HepG2 (cell line): Measurements from ENCODE around the gene GPBAR1. TPM values are rescaled to one million over a fixed set of nuclear protein-coding genes. Genes with fewer than 3 reads are reported as not detected.

ENCODE experiments used
- DNMT1 ChIP-seq: sonication (generic); formaldehyde crosslinking; IDR thresholded peaks from 2 replicates; pipeline ENCODE4 v1.5.1; 2020; ENCODE audit warnings: mild to moderate bottlenecking, missing genetic modification reagents
- EP300 ChIP-seq, 3 experiments: sonication (generic) in 1 of 3; formaldehyde crosslinking in 1 of 3; IDR thresholded peaks; 2 replicates each; pipeline versions ENCODE4 v1.5.1 to v1.6.1; 2011 to 2020; ENCODE audit warnings: low read depth in 2 of 3, low read length in 2 of 3, borderline replicate concordance in 1 of 3, improper control_type of control experiment in 1 of 3, mild to moderate bottlenecking in 1 of 3, missing genetic modification reagents in 1 of 3, moderate library complexity in 1 of 3
- GATA4 ChIP-seq: sonication (generic); IDR thresholded peaks from 2 replicates; pipeline ENCODE4 v1.6.1; 2016; ENCODE audit warnings: antibody characterized with exemption, low read depth, borderline replicate concordance
- GFI1 ChIP-seq: sonication (generic); formaldehyde crosslinking; IDR thresholded peaks from 2 replicates; pipeline ENCODE4 v1.5.0; 2020; ENCODE audit warnings: missing genetic modification reagents, mild to moderate bottlenecking, borderline replicate concordance
- KMT2A ChIP-seq: sonication (generic); formaldehyde crosslinking; IDR thresholded peaks from 2 replicates; pipeline ENCODE4 v1.4.0; 2020; ENCODE audit warnings: missing genetic modification reagents
- MTA1 ChIP-seq: sonication (generic); formaldehyde crosslinking; IDR thresholded peaks from 2 replicates; pipeline ENCODE4 v1.4.0; 2020; ENCODE audit warnings: missing genetic modification reagents, mild to moderate bottlenecking, borderline replicate concordance
- MXD4 ChIP-seq: IDR thresholded peaks from 2 replicates; pipeline ENCODE4 v1.6.1; 2016; ENCODE audit warnings: mild to moderate bottlenecking, missing biosample characterization, missing genetic modification reagents
- RARA ChIP-seq: IDR thresholded peaks from 2 replicates; pipeline ENCODE4 v1.6.1; 2016; ENCODE audit warnings: missing genetic modification reagents, missing compliant biosample characterization
- RFXANK ChIP-seq: IDR thresholded peaks from 2 replicates; pipeline ENCODE4 v1.6.1; 2016
- SNAPC5 ChIP-seq: sonication (generic); formaldehyde crosslinking; IDR thresholded peaks from 2 replicates; pipeline ENCODE4 v1.8.1; 2023; ENCODE audit warnings: mild to moderate bottlenecking, missing genetic modification reagents, borderline replicate concordance
- SOX6 ChIP-seq, 2 experiments: fragments of 450-650 bp in 1 of 2; sonication (generic) in 1 of 2; formaldehyde crosslinking in 1 of 2; IDR thresholded peaks; 2 replicates each; pipeline versions ENCODE4 v1.4.0 to v1.6.1; 2017 to 2020; ENCODE audit warnings: antibody characterized with exemption in 1 of 2, mild to moderate bottlenecking in 1 of 2, missing genetic modification reagents in 1 of 2
- SP5 ChIP-seq: IDR thresholded peaks from 2 replicates; pipeline ENCODE4 v1.6.1; 2016; ENCODE audit warnings: low read depth, borderline replicate concordance
- ZBTB3 ChIP-seq: sonication (generic); formaldehyde crosslinking; IDR thresholded peaks from 2 replicates; pipeline ENCODE4 v1.4.0; 2020; ENCODE audit warnings: low read depth, mild to moderate bottlenecking, moderate library complexity, missing genetic modification reagents, borderline replicate concordance
- ZBTB38 ChIP-seq: sonication (generic); formaldehyde crosslinking; IDR thresholded peaks from 2 replicates; pipeline ENCODE4 v1.5.1; 2020; ENCODE audit warnings: mild to moderate bottlenecking, missing genetic modification reagents
- ZBTB8A ChIP-seq: sonication (generic); formaldehyde crosslinking; IDR thresholded peaks from 2 replicates; pipeline ENCODE4 v1.4.0; 2020; ENCODE audit warnings: mild to moderate bottlenecking, low read depth, missing genetic modification reagents, borderline replicate concordance
- ZKSCAN5 ChIP-seq: sonication (generic); formaldehyde crosslinking; IDR thresholded peaks from 2 replicates; pipeline ENCODE4 v1.5.1; 2020; ENCODE audit warnings: mild to moderate bottlenecking, missing genetic modification reagents
- ZNF367 ChIP-seq: sonication (generic); formaldehyde crosslinking; IDR thresholded peaks from 2 replicates; pipeline ENCODE4 v1.4.0; 2020; ENCODE audit warnings: missing genetic modification reagents, borderline replicate concordance
- ZNF598 ChIP-seq: sonication (generic); formaldehyde crosslinking; IDR thresholded peaks from 2 replicates; pipeline ENCODE4 v1.5.1; 2020; ENCODE audit warnings: mild to moderate bottlenecking, missing genetic modification reagents, borderline replicate concordance
- ZNF749 ChIP-seq: sonication (generic); formaldehyde crosslinking; IDR thresholded peaks from 2 replicates; pipeline ENCODE4 v1.8.0; 2022; ENCODE audit warnings: mild to moderate bottlenecking, missing genetic modification reagents, moderate library complexity, borderline replicate concordance
- ZNF777 ChIP-seq: sonication (generic); formaldehyde crosslinking; IDR thresholded peaks from 2 replicates; pipeline ENCODE4 v1.4.0; 2020; ENCODE audit warnings: missing genetic modification reagents
- polyA plus RNA-seq, 8 experiments: library from polyadenylated mRNA; depleted of rRNA in 3 of 8; stranded (reverse) in 7 of 8; unstranded in 1 of 8; fragments of >200 nt; fragmentation: Illumina TruSeq in 4 of 8; extraction: Trizol in 4 of 8; gene quantifications; 2 replicates each; pipeline versions ENCODE4 v1.2.1 to v1.2.3, GENCODE V29; 2011 to 2016; ENCODE audit warnings: low read depth in 4 of 8, missing spikeins in 1 of 8, mixed read lengths in 1 of 8; ENCODE audit not compliant: insufficient read depth in 1 of 8
- total RNA-seq, 5 experiments: library from RNA; depleted of rRNA; stranded (reverse); fragments of >200 nt; fragmentation: Illumina TruSeq; extraction: Trizol; gene quantifications; 2 replicates each; pipeline ENCODE4 v1.2.3, GENCODE V29; 2016; ENCODE audit warnings: low read depth in 1 of 5
- TF ChIP-seq, protein P1 (sequence below): IDR thresholded peaks from 2 replicates; pipeline ENCODE4 v1.6.1; 2016; ENCODE audit warnings: missing genetic modification reagents, missing compliant biosample characterization
- TF ChIP-seq, protein P2 (sequence below): IDR thresholded peaks from 2 replicates; pipeline ENCODE4 v1.6.1; 2018; ENCODE audit warnings: missing genetic modification reagents, mild to moderate bottlenecking, missing compliant biosample characterization
- TF ChIP-seq, protein P3 (sequence below): sonication (generic); formaldehyde crosslinking; IDR thresholded peaks from 2 replicates; pipeline ENCODE4 v1.4.0; 2020; ENCODE audit warnings: low read depth, mild to moderate bottlenecking, missing genetic modification reagents

Gene GPBAR1
- total and polyA plus RNA-seq, 2 of the 13 experiments (the other 11 are each of a cell fraction or from before 2014, with no cell fraction given) = 0.05 to 0.09 TPM

DNA sequence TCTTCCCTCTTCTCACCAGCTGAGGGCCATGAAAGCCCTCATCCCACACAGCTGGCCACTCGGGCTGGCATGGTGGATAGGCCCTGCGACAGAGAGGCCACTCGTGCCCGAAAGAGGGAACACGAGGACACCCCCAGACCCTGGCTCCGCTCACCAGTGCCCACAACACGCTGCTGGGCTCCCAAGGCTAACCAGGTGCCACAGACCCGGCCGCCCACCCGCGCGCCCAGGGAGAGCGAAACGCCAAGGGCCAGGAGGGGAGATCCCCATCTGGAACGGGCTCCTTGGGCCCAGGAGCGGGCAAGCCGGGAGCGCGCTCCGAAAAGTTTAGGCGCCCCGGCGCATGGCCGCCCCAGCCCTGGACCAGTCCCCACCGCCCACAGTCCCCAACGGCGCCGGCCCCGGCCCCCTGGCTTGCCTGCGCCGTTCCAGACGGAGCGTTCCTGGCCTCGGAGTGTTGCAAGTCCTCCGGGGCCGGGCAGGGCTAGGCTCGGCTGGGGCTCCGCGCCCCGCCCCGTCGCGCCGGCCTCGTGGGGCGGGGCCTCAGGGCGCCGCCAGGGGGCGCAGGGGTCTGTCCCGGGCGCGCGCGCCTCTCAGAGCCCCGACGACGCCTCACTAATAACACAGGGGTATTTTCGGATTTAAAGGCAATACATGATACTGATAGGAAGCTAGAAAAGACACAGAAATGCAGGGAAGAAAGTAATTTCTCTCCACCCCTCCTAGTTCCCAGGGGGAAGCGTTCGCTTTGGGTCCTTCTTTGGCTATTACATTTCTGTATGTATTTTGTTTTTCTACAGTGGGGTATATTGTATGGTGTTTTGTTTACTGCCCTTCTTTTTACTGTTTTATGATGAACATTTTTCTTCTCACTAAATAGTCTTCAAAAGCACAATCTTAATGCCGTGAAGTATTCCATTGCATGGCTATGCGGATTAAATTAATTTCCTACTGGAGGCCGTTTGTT lies 31.5 kb downstream of the GPBAR1 start, which contains the start of gene TMBIM1 (continued):
- TF ChIP-seq ZBTB8A (CRISPR knock-in tag) = no peak
- TF ChIP-seq GATA4 = 0 out of 2 replicates have a peak, but pooled peaks have one; percentile 32
- no peak; the same call in none of the 2 replicates for TF ChIP-seq MXD4 (CRISPR knock-in tag)
- peak; percentile 51; the same call in 1 of the 2 replicates for TF ChIP-seq ZNF367
- TF ChIP-seq EP300 (IDR thresholded peaks at IDR 0.05; ENCODE audit: low read depth in 2 of 2, low read length in 2 of 2) = peak; percentile 38 to 73; a peak in 3 of 4 replicates
- no peak for TF ChIP-seq EP300 (CRISPR knock-in tag; IDR thresholded peaks at IDR 0.05; ENCODE audit: borderline replicate concordance)
- 0 out of 2 replicates have a peak, but pooled peaks have one; percentile 38 for TF ChIP-seq GFI1 (CRISPR knock-in tag)
- TF ChIP-seq SOX6 (IDR thresholded peaks at IDR 0.05) = no peak
- TF ChIP-seq SOX6 (CRISPR knock-in tag; IDR thresholded peaks at IDR 0.05) = peak; percentile 42
- 0 out of 2 replicates have a peak, but pooled peaks have one; percentile 51 for TF ChIP-seq RARA (CRISPR knock-in tag)
- no peak; the same call in 1 of the 2 replicates for TF ChIP-seq ZKSCAN5 (CRISPR knock-in tag)
- TF ChIP-seq, protein P1, sequence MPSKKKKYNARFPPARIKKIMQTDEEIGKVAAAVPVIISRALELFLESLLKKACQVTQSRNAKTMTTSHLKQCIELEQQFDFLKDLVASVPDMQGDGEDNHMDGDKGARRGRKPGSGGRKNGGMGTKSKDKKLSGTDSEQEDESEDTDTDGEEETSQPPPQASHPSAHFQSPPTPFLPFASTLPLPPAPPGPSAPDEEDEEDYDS (CRISPR knock-in tag) = peak; percentile 58
- peak; percentile 75 for TF ChIP-seq KMT2A (CRISPR knock-in tag)
- TF ChIP-seq ZNF598 = peak; percentile 76; the same call in 1 of the 2 replicates
- TF ChIP-seq, protein P2, sequence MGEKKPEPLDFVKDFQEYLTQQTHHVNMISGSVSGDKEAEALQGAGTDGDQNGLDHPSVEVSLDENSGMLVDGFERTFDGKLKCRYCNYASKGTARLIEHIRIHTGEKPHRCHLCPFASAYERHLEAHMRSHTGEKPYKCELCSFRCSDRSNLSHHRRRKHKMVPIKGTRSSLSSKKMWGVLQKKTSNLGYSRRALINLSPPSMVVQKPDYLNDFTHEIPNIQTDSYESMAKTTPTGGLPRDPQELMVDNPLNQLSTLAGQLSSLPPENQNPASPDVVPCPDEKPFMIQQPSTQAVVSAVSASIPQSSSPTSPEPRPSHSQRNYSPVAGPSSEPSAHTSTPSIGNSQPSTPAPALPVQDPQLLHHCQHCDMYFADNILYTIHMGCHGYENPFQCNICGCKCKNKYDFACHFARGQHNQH (CRISPR knock-in tag) = peak; percentile 70; the same call in 1 of the 2 replicates
- no peak; the same call in 1 of the 2 replicates for TF ChIP-seq SNAPC5
- TF ChIP-seq DNMT1 (CRISPR knock-in tag) = peak; percentile 39; the same call in 1 of the 2 replicates
- no peak for TF ChIP-seq RFXANK (CRISPR knock-in tag)
- TF ChIP-seq, protein P3, sequence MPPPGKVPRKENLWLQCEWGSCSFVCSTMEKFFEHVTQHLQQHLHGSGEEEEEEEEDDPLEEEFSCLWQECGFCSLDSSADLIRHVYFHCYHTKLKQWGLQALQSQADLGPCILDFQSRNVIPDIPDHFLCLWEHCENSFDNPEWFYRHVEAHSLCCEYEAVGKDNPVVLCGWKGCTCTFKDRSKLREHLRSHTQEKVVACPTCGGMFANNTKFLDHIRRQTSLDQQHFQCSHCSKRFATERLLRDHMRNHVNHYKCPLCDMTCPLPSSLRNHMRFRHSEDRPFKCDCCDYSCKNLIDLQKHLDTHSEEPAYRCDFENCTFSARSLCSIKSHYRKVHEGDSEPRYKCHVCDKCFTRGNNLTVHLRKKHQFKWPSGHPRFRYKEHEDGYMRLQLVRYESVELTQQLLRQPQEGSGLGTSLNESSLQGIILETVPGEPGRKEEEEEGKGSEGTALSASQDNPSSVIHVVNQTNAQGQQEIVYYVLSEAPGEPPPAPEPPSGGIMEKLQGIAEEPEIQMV (CRISPR knock-in tag) = no peak
- peak; percentile 77; the same call in 1 of the 2 replicates for TF ChIP-seq MTA1 (CRISPR knock-in tag)
- TF ChIP-seq ZNF777 = peak; percentile 100
- TF ChIP-seq ZBTB3 (CRISPR knock-in tag) = no peak
- peak; percentile 68 for TF ChIP-seq ZBTB38
- no peak for TF ChIP-seq ZNF749 (CRISPR knock-in tag)
- TF ChIP-seq SP5 (CRISPR knock-in tag) = peak; percentile 41; the same call in 1 of the 2 replicates
